Measurements from ENCODE around the gene SHOC1.

GRCh38 chr9:111806259-111806658 is 11.5 kb upstream of the SHOC1 start:
- TF ChIP-seq CTCF (IDR thresholded peaks at IDR 0.05) = no peak
- no peak for TF ChIP-seq POLR2AphosphoS5 (IDR thresholded peaks at IDR 0.05)
- TF ChIP-seq POLR2A (IDR thresholded peaks at IDR 0.05) = no peak
